PC-9 (cell line): ENCODE data around the gene PMM2. TPM values are rescaled to one million over a fixed set of nuclear protein-coding genes. Genes with fewer than 3 reads are reported as not detected.
A peak's percentile ranks its signal among the peaks of the same experiment; 100 is the strongest.

Experiments used
- BruUV-seq: library from RNA; stranded (reverse); fragments of 400-500 nt; replicated peaks from 2 replicates; lab custom pipeline; 2021; lab: Mats Ljungman, UMichigan
- CTCF ChIA-PET: fragments of 300-600 bp; sonication (Branson Sonifier 250); formaldehyde crosslinking; loops from one replicate; lab custom pipeline; 2022; ENCODE audit warnings: antibody characterized with exemption; lab: Charles Lee
- POLR2A ChIA-PET: fragments of 300-600 bp; sonication (Branson Sonifier 250); formaldehyde crosslinking; loops from one replicate; lab custom pipeline; 2022; ENCODE audit warnings: antibody characterized with exemption; ENCODE audit not compliant: unreplicated experiment; lab: Charles Lee
- DNase-seq, 2 experiments: peaks; one replicate each; pipeline versions ENCODE4 v3.0.0 to v3.0.0-alpha.2; 2015 to 2022; ENCODE audit warnings: mixed read lengths in 1 of 2
- H2AFZ ChIP-seq: fragments of 200-600 bp; sonication (generic); 2 replicates; pipeline ENCODE4 v1.8.1; 2017; ENCODE audit warnings: antibody characterized with exemption
- H3F3A ChIP-seq: fragments of 200-600 bp; sonication (generic); 2 replicates; pipeline ENCODE4 v1.8.1; 2017; ENCODE audit warnings: antibody characterized with exemption, mild to moderate bottlenecking, low read depth; ENCODE audit not compliant: insufficient read depth
- H3K27ac ChIP-seq: fragments of 200-600 bp; sonication (generic); 2 replicates; pipeline ENCODE4 v1.6.1; 2016; ENCODE audit warnings: mixed run types
- H3K27me3 ChIP-seq: fragments of 200-600 bp; sonication (generic); 2 replicates; pipeline ENCODE4 v1.6.1; 2016; ENCODE audit warnings: low read depth, mixed run types; ENCODE audit not compliant: insufficient read depth
- H3K36me3 ChIP-seq: fragments of 200-600 bp; sonication (generic); 2 replicates; pipeline ENCODE4 v1.6.1; 2016; ENCODE audit warnings: low read depth, mixed run types
- H3K4me1 ChIP-seq: fragments of 200-600 bp; sonication (generic); replicated peaks from 2 replicates; pipeline ENCODE4 v1.6.1; 2016; ENCODE audit warnings: mixed run types; ENCODE audit not compliant: insufficient read depth
- H3K4me2 ChIP-seq: fragments of 200-600 bp; sonication (generic); 2 replicates; pipeline ENCODE4 v1.6.1; 2017; ENCODE audit warnings: mixed run types
- H3K4me3 ChIP-seq: fragments of 200-600 bp; sonication (generic); 2 replicates; pipeline ENCODE4 v1.6.1; 2016; ENCODE audit warnings: mixed run types
- H3K79me2 ChIP-seq: fragments of 200-600 bp; sonication (generic); 2 replicates; pipeline ENCODE4 v1.6.1; 2017; ENCODE audit warnings: low read depth, mixed run types
- H3K9me2 ChIP-seq: fragments of 200-600 bp; sonication (generic); 2 replicates; pipeline ENCODE4 v1.8.1; 2017; ENCODE audit warnings: mild to moderate bottlenecking; ENCODE audit not compliant: insufficient read depth
- H3K9me3 ChIP-seq: fragments of 200-600 bp; sonication (generic); 2 replicates; pipeline ENCODE4 v1.8.1; 2016; ENCODE audit warnings: low read depth; ENCODE audit not compliant: insufficient read depth
- H4K20me1 ChIP-seq: fragments of 200-600 bp; sonication (generic); 2 replicates; pipeline ENCODE4 v1.8.1; 2017; ENCODE audit not compliant: insufficient read depth
- EZH2 ChIP-seq: fragments of 200-600 bp; sonication (generic); IDR thresholded peaks from 2 replicates; pipeline ENCODE4 v1.8.0; 2017; ENCODE audit warnings: antibody characterized with exemption, low read depth
- intact Hi-C: fragments of 100-400 bp; cut with micrococcal nuclease; formaldehyde crosslinking; loops from one replicate; pipeline ENCODE4 v1.10.0; 2022; ENCODE audit not compliant: unreplicated experiment
- total RNA-seq: library from RNA; stranded (reverse); gene quantifications from 2 replicates; pipeline ENCODE4 v1.2.3, GENCODE V29; 2021
- TF ChIP-seq, protein P1 (sequence below): fragments of 200-600 bp; sonication (generic); conservative IDR thresholded peaks from 2 replicates; pipeline ENCODE4 v1.6.1; 2017; ENCODE audit warnings: mixed run types, antibody characterized with exemption, mild to moderate bottlenecking, moderate library complexity

PMM2 gene
- total RNA-seq, 1 experiment from 2014 or later = 54.4 TPM

DNA sequence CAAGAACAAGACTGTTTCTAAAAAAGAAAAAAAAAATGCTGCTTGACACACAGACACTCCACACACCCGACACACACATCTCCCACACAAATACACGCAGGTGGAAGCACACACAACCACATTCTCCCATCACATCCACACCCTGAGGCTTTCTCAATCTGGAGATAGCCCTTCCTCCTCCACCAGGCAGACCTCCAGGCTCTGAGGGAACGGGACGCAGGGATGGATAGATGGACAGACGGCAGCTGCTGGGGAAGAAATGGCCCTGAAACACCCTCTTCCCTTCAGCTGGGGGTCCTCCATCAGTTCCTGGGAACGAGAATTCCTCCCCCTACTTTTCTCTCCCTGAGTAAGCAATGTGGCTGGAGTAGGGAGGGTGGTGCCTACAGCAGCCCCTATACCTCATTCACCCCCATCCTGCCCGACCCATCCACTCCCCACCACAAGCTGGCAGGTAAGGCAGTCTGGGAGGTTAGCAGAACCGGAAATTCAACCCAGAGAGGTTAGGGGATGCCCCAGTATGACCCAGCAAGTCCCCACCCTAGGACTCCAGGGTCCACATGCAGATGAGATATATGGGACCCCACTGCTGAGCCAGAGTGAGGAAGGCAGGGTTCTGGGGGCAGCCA, 80.4 kb downstream of the PMM2 start:
- DNase-seq = peak; percentile 65 to 70
- H4K20me1 ChIP-seq = no peaks in the 10 kb centered on the region
- peaks cover 28% of the 10 kb centered on the region for H3F3A ChIP-seq
- POLR2A ChIA-PET = interaction anchor here (0.5 to 0.7 kb wide), 2 partner anchors 9 to 147 kb away, joined by 4 to 15 read pairs; partner anchors contain the start of gene CARHSP1
- H3K9me2 ChIP-seq = no peaks in the 10 kb centered on the region
- no peak overlapping the region for H3K4me3 ChIP-seq
- H3K36me3 ChIP-seq = no peaks in the 10 kb centered on the region
- CTCF ChIA-PET = interaction anchor here (0.6 to 2.2 kb wide), 2 partner anchors 9 to 304 kb away, joined by 3 to 13 read pairs; partner anchors contain the start of gene CARHSP1
- no peak overlapping the region for H2AFZ ChIP-seq
- no TSS peak for BruUV-seq
- intact Hi-C loops = loop anchor here (2.0 to 10.0 kb wide), 2 partner anchors 81 to 217 kb away; partner anchors contain the start of genes HAPSTR1, PMM2 and TMEM186
- H3K9me3 ChIP-seq = no peaks in the 10 kb centered on the region
- TF ChIP-seq, protein P1, sequence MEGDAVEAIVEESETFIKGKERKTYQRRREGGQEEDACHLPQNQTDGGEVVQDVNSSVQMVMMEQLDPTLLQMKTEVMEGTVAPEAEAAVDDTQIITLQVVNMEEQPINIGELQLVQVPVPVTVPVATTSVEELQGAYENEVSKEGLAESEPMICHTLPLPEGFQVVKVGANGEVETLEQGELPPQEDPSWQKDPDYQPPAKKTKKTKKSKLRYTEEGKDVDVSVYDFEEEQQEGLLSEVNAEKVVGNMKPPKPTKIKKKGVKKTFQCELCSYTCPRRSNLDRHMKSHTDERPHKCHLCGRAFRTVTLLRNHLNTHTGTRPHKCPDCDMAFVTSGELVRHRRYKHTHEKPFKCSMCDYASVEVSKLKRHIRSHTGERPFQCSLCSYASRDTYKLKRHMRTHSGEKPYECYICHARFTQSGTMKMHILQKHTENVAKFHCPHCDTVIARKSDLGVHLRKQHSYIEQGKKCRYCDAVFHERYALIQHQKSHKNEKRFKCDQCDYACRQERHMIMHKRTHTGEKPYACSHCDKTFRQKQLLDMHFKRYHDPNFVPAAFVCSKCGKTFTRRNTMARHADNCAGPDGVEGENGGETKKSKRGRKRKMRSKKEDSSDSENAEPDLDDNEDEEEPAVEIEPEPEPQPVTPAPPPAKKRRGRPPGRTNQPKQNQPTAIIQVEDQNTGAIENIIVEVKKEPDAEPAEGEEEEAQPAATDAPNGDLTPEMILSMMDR = no peak
- TF ChIP-seq EZH2 = no peak
- no peaks in the 10 kb centered on the region for H3K79me2 ChIP-seq
- peak overlapping the region; percentile 72 for H3K4me2 ChIP-seq
- peaks cover 23% of the 10 kb centered on the region for H3K4me1 ChIP-seq
- H3K27ac ChIP-seq = peak overlapping the region; percentile 76
- no peaks in the 10 kb centered on the region for H3K27me3 ChIP-seq

DNA sequence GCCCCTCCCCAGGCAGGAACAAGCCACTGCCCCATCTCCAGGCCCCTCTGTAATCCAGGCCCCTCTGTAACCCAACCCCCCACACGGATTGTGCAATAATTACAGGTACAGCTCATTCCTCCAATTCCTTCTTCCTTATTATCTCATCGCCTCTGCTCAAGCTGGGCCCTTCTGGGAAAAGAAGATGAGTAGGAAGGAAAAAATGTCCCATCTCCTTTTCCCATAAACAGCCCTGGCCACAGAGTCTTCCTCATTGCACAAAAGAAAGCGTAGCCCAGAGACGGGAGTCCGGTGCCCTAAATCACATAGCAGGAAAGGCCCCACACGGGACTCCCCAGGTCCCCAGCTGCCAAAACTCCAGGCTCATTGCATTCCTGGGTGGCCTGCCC, 80.9 kb downstream of the PMM2 start:
- CTCF ChIA-PET = interaction anchor here (0.6 to 2.2 kb wide), 2 partner anchors 10 to 305 kb away, joined by 3 to 13 read pairs; partner anchors contain the start of gene CARHSP1
- H3K27ac ChIP-seq = peak overlapping the region; percentile 76
- peak; percentile 70 to 81 for DNase-seq

DNA sequence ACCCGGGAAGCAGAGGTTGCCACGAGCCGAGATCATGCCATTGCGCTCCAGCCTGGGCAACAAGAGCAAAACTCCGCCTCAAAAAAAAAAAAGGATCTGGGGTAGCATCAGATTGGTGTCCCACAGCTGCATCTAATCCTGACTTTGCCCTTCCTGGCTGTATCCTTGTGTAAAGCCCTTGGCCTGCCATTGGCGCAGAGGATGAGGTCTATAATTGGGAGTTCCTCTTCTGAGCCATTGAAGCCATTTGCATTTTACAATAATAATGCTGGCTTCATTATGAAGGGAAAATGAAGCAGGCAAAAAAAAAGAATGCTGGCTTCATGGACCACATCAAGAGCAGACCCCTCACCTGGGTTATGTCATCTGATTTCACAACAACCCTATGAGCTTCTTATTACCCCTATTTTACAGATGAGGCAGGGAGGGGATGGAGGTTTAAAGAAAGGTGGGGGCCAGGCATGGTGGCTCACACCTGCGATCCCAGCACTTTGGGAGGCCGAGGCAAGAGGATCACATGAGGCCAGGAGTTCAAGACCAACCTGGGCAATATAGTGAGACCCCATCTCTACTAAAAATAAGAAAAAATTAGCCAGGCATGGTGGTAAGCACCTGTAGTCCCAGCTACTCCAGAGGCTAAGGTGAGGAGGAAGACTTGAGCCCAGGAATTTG, 83.3 kb downstream of the PMM2 start:
- H3K4me1 ChIP-seq = peaks cover 36% of the 10 kb centered on the region
- H3K27me3 ChIP-seq = no peaks in the 10 kb centered on the region
- no peaks in the 10 kb centered on the region for H3K36me3 ChIP-seq
- H3K4me2 ChIP-seq = no peak overlapping the region
- DNase-seq = no peak
- no peak overlapping the region for H3K4me3 ChIP-seq
- no peaks in the 10 kb centered on the region for H4K20me1 ChIP-seq
- TF ChIP-seq, protein P1 = no peak
- no peak for TF ChIP-seq EZH2
- intact Hi-C loops = loop anchor here (2.0 to 5.0 kb wide), 2 partner anchors 204 to 220 kb away; no protein-coding TSS in a partner anchor
- no peaks in the 10 kb centered on the region for H3K79me2 ChIP-seq
- H2AFZ ChIP-seq = no peak overlapping the region
- ChIA-PET CTCF (interaction anchor here (0.6 to 1.1 kb wide), 6 partner anchors 12 to 1441 kb away, joined by 3 to 8 read pairs (median 4); partner anchors contain the start of gene CARHSP1), POLR2A (no interaction called here)
- peaks cover 40% of the 10 kb centered on the region for H3F3A ChIP-seq
- H3K27ac ChIP-seq = no peak overlapping the region
- BruUV-seq = no TSS peak
- no peaks in the 10 kb centered on the region for H3K9me3 ChIP-seq
- no peaks in the 10 kb centered on the region for H3K9me2 ChIP-seq

More for the DNA sequence above, 80.9 kb downstream of the PMM2 start:
- POLR2A ChIA-PET = interaction anchor here (0.7 kb wide), 1 partner anchor 10 kb away, joined by 15 read pairs; the partner anchor contains the start of gene CARHSP1
- Histone ChIP-seq H3K36me3 (no peaks in the 10 kb centered on the region), H3K27me3 (no peaks in the 10 kb centered on the region), H3K4me1 (peaks cover 23% of the 10 kb centered on the region), H2AFZ (no peak overlapping the region), H3K9me2 (no peaks in the 10 kb centered on the region), H3K4me3 (no peak overlapping the region; the same call in 1 of the 2 replicates), H4K20me1 (no peaks in the 10 kb centered on the region), H3K9me3 (no peaks in the 10 kb centered on the region), H3K4me2 (peak overlapping the region; percentile 72), H3K79me2 (no peaks in the 10 kb centered on the region), H3F3A (peaks cover 28% of the 10 kb centered on the region)
- no TSS peak for BruUV-seq
- TF ChIP-seq, protein P1 = no peak
- no peak for TF ChIP-seq EZH2
- intact Hi-C loops = loop anchor here (2.0 to 10.0 kb wide), 2 partner anchors 82 to 216 kb away; partner anchors contain the start of genes HAPSTR1, PMM2 and TMEM186
